ENCODE measurements around the gene PRPH. TPM values are rescaled to one million over a fixed set of nuclear protein-coding genes. Genes with fewer than 3 reads are reported as not detected.

PRPH gene
- total and polyA plus RNA-seq, 2 of the 13 experiments (the other 11 are each of a cell fraction or from before 2014, with no cell fraction given): 0.12 TPM; not detected in 1

- TF ChIP-seq HNF1A (IDR thresholded peaks at IDR 0.05; ENCODE audit: low read depth) (no peak), HNF1A (CRISPR knock-in tag; IDR thresholded peaks at IDR 0.05; ENCODE audit: borderline replicate concordance) (no peak), PAWR (CRISPR knock-in tag; IDR thresholded peaks at IDR 0.05; ENCODE audit: borderline replicate concordance) (no peak), ZNF563 (CRISPR knock-in tag; IDR thresholded peaks at IDR 0.05) (peak; percentile 57; the same call in 1 of the 2 replicates), BORCS8-MEF2B (CRISPR knock-in tag; IDR thresholded peaks at IDR 0.05) (0 out of 2 replicates have a peak, but pooled peaks have one; percentile 5), ZNF614 (CRISPR knock-in tag; IDR thresholded peaks at IDR 0.05; ENCODE audit: borderline replicate concordance) (no peak), YEATS2 (CRISPR knock-in tag; IDR thresholded peaks at IDR 0.05; ENCODE audit: borderline replicate concordance) (no peak), CTCF (CRISPR knock-in tag; IDR thresholded peaks at IDR 0.05) (peak; percentile 44; the same call in 1 of the 2 replicates), REPIN1 (CRISPR knock-in tag; IDR thresholded peaks at IDR 0.05; ENCODE audit: borderline replicate concordance, low read depth) (no peak), NCOA2 (CRISPR knock-in tag; IDR thresholded peaks at IDR 0.05) (no peak), KDM1A (CRISPR knock-in tag; IDR thresholded peaks at IDR 0.05) (no peak), RAD51 (IDR thresholded peaks at IDR 0.05; ENCODE audit: borderline replicate concordance) (no peak), MAZ (IDR thresholded peaks at IDR 0.05; ENCODE audit: borderline replicate concordance, low read depth, low read length) (no peak), MAZ (CRISPR knock-in tag; IDR thresholded peaks at IDR 0.05; ENCODE audit: low read depth) (0 out of 2 replicates have a peak, but pooled peaks have one; percentile 10), KDM5B (CRISPR knock-in tag; IDR thresholded peaks at IDR 0.05; ENCODE audit: borderline replicate concordance) (no peak; the same call in 1 of the 2 replicates), E2F5 (CRISPR knock-in tag; conservative IDR thresholded peaks at IDR 0.05) (no peak), ZNF430 (CRISPR knock-in tag; IDR thresholded peaks at IDR 0.05) (no peak), FOXM1 (CRISPR knock-in tag; IDR thresholded peaks at IDR 0.05) (no peak), HDAC1 (CRISPR knock-in tag; IDR thresholded peaks at IDR 0.05) (peak; percentile 43; the same call in 1 of the 2 replicates)
Measured at GRCh38 chr12:49295082-49295936, at the start of gene PRPH (continued).

Data from HepG2 (cell line).